Lung microvascular endothelial cell (primary cell): ENCODE data around the gene ISY1. TPM values are rescaled to one million over a fixed set of nuclear protein-coding genes. Genes with fewer than 3 reads are reported as not detected.
"Not testable (repeated sequence)": the region's sequence is repeated elsewhere in the genome, so short reads cannot be mapped to it uniquely, and the experiment has no call there.

Experiments used
- DNase-seq, 2 donors: peaks; one replicate each; pipeline versions ENCODE4 v3.0.0 to v3.0.0-alpha.2; 2010; ENCODE audit warnings: low read depth in 2 of 2
- total RNA-seq: library from RNA; depleted of rRNA; stranded (reverse); fragments of >200 nt; gene quantifications from 2 replicates; pipeline ENCODE4 v1.2.1, GENCODE V29; 2014

The ISY1 gene
- total RNA-seq, 1 donor from 2014 or later: 45.0 TPM

GRCh38 chr3:129120254-129121004, 40.4 kb downstream of the ISY1 start:
- peak; percentile 90 to 97 for DNase-seq

- DNase-seq: peak in 1 of 2 donors; percentile 68
These were observed 41.3 kb downstream of the ISY1 start for GRCh38 chr3:129119365-129120100.

- DNase-seq: peak; percentile 25 to 59
These were observed 42.1 kb downstream of the ISY1 start for GRCh38 chr3:129118745-129119144.

- DNase-seq: no peak
These were observed 43.7 kb downstream of the ISY1 start for GRCh38 chr3:129117134-129117533.

- peak in 1 of 2 donors; percentile 17 for DNase-seq
These were observed 44.3 kb downstream of the ISY1 start for GRCh38 chr3:129116482-129116946.

GRCh38 chr3:129114455-129114854, 46.4 kb downstream of the ISY1 start:
- no peak for DNase-seq

- DNase-seq: peak in 1 of 2 donors; percentile 89
These were observed 48.4 kb downstream of the ISY1 start for GRCh38 chr3:129112308-129113052.

GRCh38 chr3:129111076-129111780, 49.6 kb downstream of the ISY1 start:
- DNase-seq: not testable (repeated sequence)

GRCh38 chr3:129107793-129108192, 53.1 kb downstream of the ISY1 start:
- no peak for DNase-seq

- no peak for DNase-seq
These were observed 53.8 kb downstream of the ISY1 start for GRCh38 chr3:129106866-129107565.

GRCh38 chr3:129106320-129106719, 54.5 kb downstream of the ISY1 start:
- DNase-seq: no peak

GRCh38 chr3:129105862-129106261, 55.0 kb downstream of the ISY1 start:
- no peak for DNase-seq

- no peak for DNase-seq
These were observed 56.3 kb downstream of the ISY1 start for GRCh38 chr3:129104498-129105079.

GRCh38 chr3:129104051-129104450, 56.8 kb downstream of the ISY1 start:
- DNase-seq: no peak

GRCh38 chr3:129103296-129103695, 57.6 kb downstream of the ISY1 start:
- no peak for DNase-seq

- DNase-seq: no peak
These were observed 59.3 kb downstream of the ISY1 start for GRCh38 chr3:129101370-129102138.

GRCh38 chr3:129100274-129100673, 60.6 kb downstream of the ISY1 start:
- DNase-seq: no peak

- DNase-seq: no peak
These were observed 65.6 kb downstream of the ISY1 start for GRCh38 chr3:129095285-129095684.

GRCh38 chr3:129088312-129088711, 72.6 kb downstream of the ISY1 start:
- not testable (repeated sequence) for DNase-seq

- peak; percentile 78 to 84 for DNase-seq
These were observed 73.0 kb downstream of the ISY1 start for GRCh38 chr3:129087904-129088303.
